CD4-positive, alpha-beta T cell (primary cell): ENCODE data around the gene UNC13C. TPM values are rescaled to one million over a fixed set of nuclear protein-coding genes. Genes with fewer than 3 reads are reported as not detected.

Experiments
- ATAC-seq: fragments of 200-7000 bp; cut with Tn5 transposase; one replicate; pipeline ENCODE4 v1.10.0; 2022; ENCODE audit warnings: mild to moderate bottlenecking; ENCODE audit not compliant: poor library complexity
- CTCF ChIA-PET: fragments of 350-600 bp; sonication (Branson Sonifier 250); formaldehyde crosslinking; loops from one replicate; lab custom pipeline; 2021; ENCODE audit warnings: antibody characterized with exemption, inconsistent platforms; lab: Charles Lee
- POLR2A ChIA-PET: fragments of 350-600 bp; sonication (Branson Sonifier 250); formaldehyde crosslinking; loops from one replicate; lab custom pipeline; 2021; ENCODE audit warnings: antibody characterized with exemption, inconsistent platforms; lab: Charles Lee
- DNase-seq, 14 experiments: peaks; one replicate each; pipeline ENCODE4 v3.0.0-alpha.2; 2013 to 2020; ENCODE audit warnings: mixed read lengths in 2 of 14
- H3K27ac ChIP-seq, 2 donors: one replicate each; pipeline versions ENCODE4 v1.5.1 to v1.7.0; 2013; ENCODE audit warnings: low read length in 2 of 2, low read depth in 1 of 2, mild to moderate bottlenecking in 1 of 2
- H3K27me3 ChIP-seq, 2 experiments: 1 replicate in 1 of 2; 2 replicates in 1 of 2; pipeline versions ENCODE4 v1.6.1 to v1.7.0; 2013; ENCODE audit warnings: low read length in 2 of 2, control low read depth in 1 of 2, mild to moderate bottlenecking in 1 of 2, moderate library complexity in 1 of 2; ENCODE audit not compliant: insufficient read depth in 2 of 2, control insufficient read depth in 1 of 2
- H3K36me3 ChIP-seq: one replicate; pipeline ENCODE4 v1.6.1; 2013; ENCODE audit warnings: low read length, control low read depth; ENCODE audit not compliant: insufficient read depth
- H3K4me1 ChIP-seq: one replicate; pipeline ENCODE4 v1.6.1; 2013; ENCODE audit warnings: low read length, control low read depth; ENCODE audit not compliant: insufficient read depth
- H3K4me3 ChIP-seq: one replicate; pipeline ENCODE4 v1.5.1; 2013; ENCODE audit warnings: mild to moderate bottlenecking, low read length, moderate library complexity
- H3K9me3 ChIP-seq, 2 experiments: 1 replicate in 1 of 2; 2 replicates in 1 of 2; pipeline versions ENCODE4 v1.6.1 to v1.7.0; 2013; ENCODE audit warnings: low read length in 2 of 2, mild to moderate bottlenecking in 2 of 2, control low read depth in 1 of 2, moderate library complexity in 1 of 2; ENCODE audit not compliant: control insufficient read depth in 1 of 2, insufficient read depth in 1 of 2
- H3K27ac Mint-ChIP-seq: one replicate; pipeline ENCODE4 v1.8.0; 2020; ENCODE audit warnings: mixed read lengths
- H3K27me3 Mint-ChIP-seq: one replicate; pipeline ENCODE4 v1.8.0; 2021; ENCODE audit warnings: mixed read lengths
- H3K36me3 Mint-ChIP-seq: one replicate; pipeline ENCODE4 v1.8.0; 2021; ENCODE audit warnings: low read depth, mixed read lengths
- H3K4me1 Mint-ChIP-seq: one replicate; pipeline ENCODE4 v1.8.0; 2021; ENCODE audit warnings: low read depth, mixed read lengths
- H3K4me3 Mint-ChIP-seq: one replicate; pipeline ENCODE4 v1.8.0; 2020; ENCODE audit warnings: mild to moderate bottlenecking, mixed read lengths
- H3K9me3 Mint-ChIP-seq: one replicate; pipeline ENCODE4 v1.8.0; 2020; ENCODE audit warnings: mixed read lengths
- CTCF ChIP-seq: fragments of 200-600 bp; IDR thresholded peaks from one replicate; pipeline ENCODE4 v1.8.0; 2022; ENCODE audit warnings: antibody characterized with exemption, mild to moderate bottlenecking
- intact Hi-C, 2 experiments: fragments of 100-400 bp; cut with DNase I in 1 of 2; cut with micrococcal nuclease in 1 of 2; formaldehyde crosslinking; loops; one replicate each; pipeline versions ENCODE4 v1.15.1 to v1.9.0; 2023 to 2025; cut with DNase I, micrococcal nuclease
- total RNA-seq, 174 experiments: library from RNA in 2 of 174; stranded (reverse) in 2 of 174; gene quantifications; one replicate each; pipeline ENCODE4 v1.2.3 and lab custom pipeline; 2021 to 2026

The UNC13C gene
- total RNA-seq, 2 experiments from 2014 or later: not detected

GRCh38 chr15:54011656-54012055, 33.4 kb downstream of the UNC13C start:
- ChIA-PET CTCF (no interaction called here), POLR2A (no interaction called here)
- Histone ChIP-seq H3K36me3 (no peaks in the 10 kb centered on the region), H3K9me3 (no peaks in the 10 kb centered on the region), H3K27ac (no peak overlapping the region), H3K4me3 (no peak overlapping the region), H3K27me3 (no peaks in the 10 kb centered on the region), H3K4me1 (no peaks in the 10 kb centered on the region)
- TF ChIP-seq CTCF: no peak
- H3K27me3 Mint-ChIP-seq: no peaks in the 10 kb centered on the region
- H3K27ac Mint-ChIP-seq: no peak overlapping the region
- H3K36me3 Mint-ChIP-seq: no peaks in the 10 kb centered on the region
- no peak for DNase-seq
- ATAC-seq: no peak
- peaks cover 2% of the 10 kb centered on the region for H3K9me3 Mint-ChIP-seq
- intact Hi-C loops: no loop called here
- no peaks in the 10 kb centered on the region for H3K4me1 Mint-ChIP-seq
- no peak overlapping the region for H3K4me3 Mint-ChIP-seq

DNA sequence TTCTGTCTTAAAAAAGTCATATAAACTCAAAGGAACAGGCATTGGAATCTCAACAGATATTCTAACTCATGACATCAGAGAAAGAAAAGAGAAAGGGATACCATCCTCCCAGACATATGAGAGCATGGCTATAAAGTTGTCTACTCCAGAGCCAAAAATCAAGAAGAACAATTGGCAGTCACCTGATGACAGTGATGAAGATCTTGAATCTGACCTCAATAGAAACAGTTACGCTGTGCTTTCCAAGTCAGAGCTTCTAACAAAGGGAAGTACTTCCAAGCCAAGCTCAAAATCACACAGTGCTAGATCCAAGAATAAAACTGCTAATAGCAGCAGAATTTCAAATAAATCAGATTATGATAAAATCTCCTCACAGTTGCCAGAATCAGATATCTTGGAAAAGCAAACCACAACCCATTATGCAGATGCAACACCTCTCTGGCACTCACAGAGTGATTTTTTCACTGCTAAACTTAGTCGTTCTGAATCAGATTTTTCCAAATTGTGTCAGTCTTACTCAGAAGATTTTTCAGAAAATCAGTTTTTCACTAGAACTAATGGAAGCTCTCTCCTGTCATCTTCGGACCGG, 35.9 kb downstream of the UNC13C start:
- H3K27ac ChIP-seq: no peak overlapping the region
- Mint-ChIP-seq H3K9me3 (peaks cover 6% of the 10 kb centered on the region), H3K27me3 (no peaks in the 10 kb centered on the region), H3K4me1 (no peaks in the 10 kb centered on the region), H3K4me3 (no peak overlapping the region), H3K36me3 (no peaks in the 10 kb centered on the region), H3K27ac (no peak overlapping the region)
- ChIA-PET POLR2A (no interaction called here), CTCF (interaction anchor here (0.8 kb wide), 1 partner anchor 11 kb away, joined by 3 read pairs; no protein-coding TSS in a partner anchor)
- no peak overlapping the region for H3K4me3 ChIP-seq
- H3K36me3 ChIP-seq: no peaks in the 10 kb centered on the region
- H3K4me1 ChIP-seq: no peaks in the 10 kb centered on the region
- no peak for TF ChIP-seq CTCF
- no peak for ATAC-seq
- H3K27me3 ChIP-seq: no peaks in the 10 kb centered on the region
- DNase-seq: no peak
- no peaks in the 10 kb centered on the region for H3K9me3 ChIP-seq
- intact Hi-C loops: no loop called here

GRCh38 chr15:54017251-54017650, 39.0 kb downstream of the UNC13C start:
- H3K27ac ChIP-seq: no peak overlapping the region
- no peaks in the 10 kb centered on the region for H3K27me3 Mint-ChIP-seq
- CTCF ChIA-PET: no interaction called here
- no peaks in the 10 kb centered on the region for H3K4me1 ChIP-seq
- H3K9me3 Mint-ChIP-seq: peaks cover 4% of the 10 kb centered on the region
- H3K4me3 Mint-ChIP-seq: no peak overlapping the region
- H3K4me1 Mint-ChIP-seq: no peaks in the 10 kb centered on the region
- no peaks in the 10 kb centered on the region for H3K36me3 ChIP-seq
- TF ChIP-seq CTCF: no peak
- no peak for DNase-seq
- H3K36me3 Mint-ChIP-seq: no peaks in the 10 kb centered on the region
- intact Hi-C loops: no loop called here
- H3K27me3 ChIP-seq: no peaks in the 10 kb centered on the region
- POLR2A ChIA-PET: no interaction called here
- no peak for ATAC-seq
- peaks cover 0 to 3% of the 10 kb centered on the region in 2 experiments for H3K9me3 ChIP-seq
- no peak overlapping the region for H3K4me3 ChIP-seq
- H3K27ac Mint-ChIP-seq: no peak overlapping the region
